Glutamatergic neuron (in vitro differentiated cells): ENCODE measurements around the gene ATP11B. TPM values are rescaled to one million over a fixed set of nuclear protein-coding genes. Genes with fewer than 3 reads are reported as not detected.

Source experiments
- DNase-seq: peaks from one replicate; pipeline ENCODE4 v3.0.0; 2022
- H3K27ac Mint-ChIP-seq: one replicate; pipeline ENCODE4 v1.8.0; 2020; ENCODE audit warnings: mild to moderate bottlenecking, mixed read lengths, inconsistent platforms; ENCODE audit not compliant: unreplicated experiment
- H3K27me3 Mint-ChIP-seq: one replicate; pipeline ENCODE4 v1.8.0; 2020; ENCODE audit warnings: mild to moderate bottlenecking, moderate library complexity, mixed read lengths, inconsistent platforms; ENCODE audit not compliant: unreplicated experiment
- H3K36me3 Mint-ChIP-seq: one replicate; pipeline ENCODE4 v1.8.0; 2020; ENCODE audit warnings: mild to moderate bottlenecking, mixed read lengths, inconsistent platforms; ENCODE audit not compliant: unreplicated experiment
- H3K4me1 Mint-ChIP-seq: one replicate; pipeline ENCODE4 v1.8.0; 2020; ENCODE audit warnings: mild to moderate bottlenecking, low read depth, mixed read lengths, inconsistent platforms; ENCODE audit not compliant: unreplicated experiment
- H3K4me3 Mint-ChIP-seq: one replicate; pipeline ENCODE4 v1.8.0; 2020; ENCODE audit warnings: mild to moderate bottlenecking, mixed read lengths, inconsistent platforms; ENCODE audit not compliant: unreplicated experiment
- H3K9me3 Mint-ChIP-seq: one replicate; pipeline ENCODE4 v1.8.0; 2020; ENCODE audit warnings: mild to moderate bottlenecking, moderate library complexity, mixed read lengths, inconsistent platforms; ENCODE audit not compliant: unreplicated experiment
- total RNA-seq: library from RNA; stranded (reverse); fragmentation: NEBNext Ultra II Directional; extraction: Animal tissue kit (Norgen Biotek cat#: 25700); gene quantifications from one replicate; pipeline ENCODE4 v1.2.1, GENCODE V29; 2021; ENCODE audit not compliant: unreplicated experiment
- TF ChIP-seq, protein P1 (sequence below): fragments of 200-600 bp; sonication (generic); IDR thresholded peaks from one replicate; pipeline ENCODE4 v1.5.0; 2021; ENCODE audit not compliant: partially characterized antibody, unreplicated experiment

Gene ATP11B
- total RNA-seq, 1 donor from 2014 or later: 36.2 TPM

DNA sequence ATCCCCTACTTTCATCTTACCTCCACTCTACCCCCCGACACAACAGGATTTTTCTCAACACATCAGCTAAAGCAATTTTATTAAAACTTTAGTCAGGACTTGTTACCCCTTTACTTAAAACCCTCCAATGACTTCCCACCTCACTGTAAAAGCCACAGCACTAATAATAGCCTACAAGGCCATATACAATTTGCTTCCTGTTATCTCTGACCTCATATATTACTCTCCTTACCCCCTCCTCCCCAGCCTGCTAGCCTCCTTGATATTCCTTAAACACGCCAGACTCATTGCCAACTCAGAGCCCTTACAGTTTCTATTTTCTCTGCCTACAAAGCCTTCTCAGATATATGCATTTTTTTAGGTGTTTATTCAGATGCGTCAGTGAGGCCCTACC lies 132.6 kb downstream of the ATP11B start:
- no peaks in the 10 kb centered on the region for H3K36me3 Mint-ChIP-seq
- DNase-seq: no peak
- H3K9me3 Mint-ChIP-seq: no peaks in the 10 kb centered on the region
- TF ChIP-seq, protein P1, sequence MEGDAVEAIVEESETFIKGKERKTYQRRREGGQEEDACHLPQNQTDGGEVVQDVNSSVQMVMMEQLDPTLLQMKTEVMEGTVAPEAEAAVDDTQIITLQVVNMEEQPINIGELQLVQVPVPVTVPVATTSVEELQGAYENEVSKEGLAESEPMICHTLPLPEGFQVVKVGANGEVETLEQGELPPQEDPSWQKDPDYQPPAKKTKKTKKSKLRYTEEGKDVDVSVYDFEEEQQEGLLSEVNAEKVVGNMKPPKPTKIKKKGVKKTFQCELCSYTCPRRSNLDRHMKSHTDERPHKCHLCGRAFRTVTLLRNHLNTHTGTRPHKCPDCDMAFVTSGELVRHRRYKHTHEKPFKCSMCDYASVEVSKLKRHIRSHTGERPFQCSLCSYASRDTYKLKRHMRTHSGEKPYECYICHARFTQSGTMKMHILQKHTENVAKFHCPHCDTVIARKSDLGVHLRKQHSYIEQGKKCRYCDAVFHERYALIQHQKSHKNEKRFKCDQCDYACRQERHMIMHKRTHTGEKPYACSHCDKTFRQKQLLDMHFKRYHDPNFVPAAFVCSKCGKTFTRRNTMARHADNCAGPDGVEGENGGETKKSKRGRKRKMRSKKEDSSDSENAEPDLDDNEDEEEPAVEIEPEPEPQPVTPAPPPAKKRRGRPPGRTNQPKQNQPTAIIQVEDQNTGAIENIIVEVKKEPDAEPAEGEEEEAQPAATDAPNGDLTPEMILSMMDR: no peak
- H3K27me3 Mint-ChIP-seq: peaks cover 1% of the 10 kb centered on the region
- H3K27ac Mint-ChIP-seq: no peak overlapping the region
- no peaks in the 10 kb centered on the region for H3K4me1 Mint-ChIP-seq
- H3K4me3 Mint-ChIP-seq: no peak overlapping the region

DNA sequence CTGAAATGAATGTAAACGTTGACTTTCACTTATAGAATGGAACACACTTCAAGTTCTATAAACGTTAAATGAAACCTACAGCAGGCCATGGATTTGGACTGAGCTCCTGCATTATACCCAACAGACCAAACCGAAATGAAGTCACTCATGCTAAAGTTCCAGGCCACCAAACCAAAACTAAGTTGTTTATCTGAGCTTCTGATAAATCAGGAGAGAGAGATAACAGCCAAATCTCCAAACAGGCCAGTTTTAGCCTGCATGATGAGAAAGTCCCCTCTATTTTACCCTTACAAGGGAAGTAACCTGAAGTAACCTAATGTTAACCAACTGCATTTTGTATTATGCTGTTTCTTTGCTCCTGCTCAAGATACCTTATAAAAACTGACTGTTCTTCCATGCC lies 142.5 kb downstream of the ATP11B start:
- DNase-seq: no peak
- Mint-ChIP-seq H3K27me3 (no peaks in the 10 kb centered on the region), H3K9me3 (no peaks in the 10 kb centered on the region), H3K36me3 (no peaks in the 10 kb centered on the region), H3K4me3 (no peak overlapping the region), H3K27ac (no peak overlapping the region), H3K4me1 (no peaks in the 10 kb centered on the region)
- TF ChIP-seq, protein P1: no peak

DNA sequence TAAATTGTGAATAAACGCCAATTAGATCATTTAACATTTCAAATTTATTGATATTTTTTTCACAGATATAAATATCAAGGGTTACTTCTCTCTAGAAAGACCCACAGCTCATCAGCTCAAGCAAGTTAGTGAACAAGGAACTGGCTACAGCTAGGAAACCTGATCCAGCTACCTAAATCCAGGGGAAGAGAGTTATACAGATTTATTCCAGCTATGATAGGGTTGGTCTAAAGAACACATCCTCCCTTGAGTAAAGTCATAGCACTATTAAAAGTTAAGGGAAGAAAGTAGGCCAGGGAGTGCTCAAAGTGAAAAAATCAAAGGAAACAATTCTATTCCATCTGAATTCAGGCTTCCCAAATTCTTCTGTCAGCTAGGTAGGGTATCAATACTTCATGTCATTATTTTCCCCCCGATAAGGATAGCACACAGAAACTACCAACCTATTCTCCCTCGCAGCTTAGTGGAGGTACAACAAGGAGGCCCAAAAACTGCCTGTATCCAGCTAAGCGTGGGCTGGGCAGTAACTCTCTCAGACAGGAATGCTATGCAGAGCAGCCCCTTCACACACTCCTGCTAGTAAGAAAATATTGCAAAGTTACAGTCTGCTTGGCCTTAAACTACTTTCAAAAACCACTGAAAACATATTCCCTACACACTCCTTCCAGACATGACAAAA lies 143.1 kb downstream of the ATP11B start:
- no peaks in the 10 kb centered on the region for H3K9me3 Mint-ChIP-seq
- no peak for DNase-seq
- H3K36me3 Mint-ChIP-seq: no peaks in the 10 kb centered on the region
- H3K27me3 Mint-ChIP-seq: no peaks in the 10 kb centered on the region
- no peaks in the 10 kb centered on the region for H3K4me1 Mint-ChIP-seq
- TF ChIP-seq, protein P1: no peak
- H3K4me3 Mint-ChIP-seq: no peak overlapping the region
- H3K27ac Mint-ChIP-seq: no peak overlapping the region

DNA sequence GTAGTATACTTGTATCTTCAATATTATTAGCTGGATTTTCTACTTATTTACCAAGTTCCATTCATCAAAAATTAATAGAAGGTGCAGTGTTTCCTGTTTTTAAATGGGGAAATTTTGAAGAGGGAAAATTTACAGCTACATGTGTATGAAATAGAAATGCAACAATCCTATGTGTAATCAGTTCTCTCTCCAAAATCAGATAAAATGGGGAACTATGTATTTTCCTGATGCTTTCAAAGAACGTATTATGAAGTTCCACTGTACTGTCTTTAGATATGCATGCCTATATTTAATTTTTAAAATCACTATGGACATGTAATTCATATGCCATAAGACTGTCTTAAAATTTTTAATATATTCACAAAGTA lies 143.6 kb downstream of the ATP11B start:
- no peaks in the 10 kb centered on the region for H3K9me3 Mint-ChIP-seq
- TF ChIP-seq, protein P1: no peak
- no peaks in the 10 kb centered on the region for H3K4me1 Mint-ChIP-seq
- no peak overlapping the region for H3K4me3 Mint-ChIP-seq
- no peak for DNase-seq
- no peaks in the 10 kb centered on the region for H3K36me3 Mint-ChIP-seq
- no peak overlapping the region for H3K27ac Mint-ChIP-seq
- H3K27me3 Mint-ChIP-seq: no peaks in the 10 kb centered on the region

DNA sequence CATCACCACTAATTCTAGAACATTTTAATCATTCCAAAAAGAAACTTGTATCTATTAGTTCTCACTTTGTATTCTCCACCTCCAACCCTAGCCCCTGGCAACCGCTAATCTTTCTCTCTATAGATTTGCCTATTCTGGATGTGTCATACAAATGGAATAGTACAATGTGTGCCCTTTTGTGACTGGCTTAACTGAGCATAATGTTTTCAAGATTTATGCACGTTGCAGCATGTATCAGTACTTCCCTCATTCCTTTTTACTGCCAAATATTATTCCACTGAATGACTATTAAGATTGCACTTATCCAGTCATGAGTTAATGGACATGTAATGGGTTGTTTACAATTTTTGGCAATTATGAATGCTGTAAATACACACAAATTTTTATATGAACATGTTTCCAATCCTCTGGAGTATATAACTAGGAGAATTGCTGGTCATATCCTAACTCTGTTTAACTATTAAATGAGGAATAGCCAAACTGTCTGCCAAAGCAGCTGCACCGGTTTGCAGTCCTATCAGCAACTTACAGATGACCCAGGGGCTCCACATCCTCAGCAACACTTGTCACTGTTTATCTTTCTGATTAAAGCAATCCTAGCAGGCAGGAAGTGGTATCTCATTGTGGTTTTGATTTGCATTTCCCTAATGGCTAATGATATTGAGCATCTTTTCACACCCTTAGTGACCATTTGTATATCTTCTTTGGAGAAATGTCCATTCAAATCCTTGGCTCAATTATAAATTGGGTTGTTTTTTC lies 144.2 kb downstream of the ATP11B start:
- DNase-seq: no peak
- H3K9me3 Mint-ChIP-seq: no peaks in the 10 kb centered on the region
- no peak overlapping the region for H3K4me3 Mint-ChIP-seq
- H3K36me3 Mint-ChIP-seq: no peaks in the 10 kb centered on the region
- no peaks in the 10 kb centered on the region for H3K27me3 Mint-ChIP-seq
- H3K27ac Mint-ChIP-seq: no peak overlapping the region
- no peaks in the 10 kb centered on the region for H3K4me1 Mint-ChIP-seq
- TF ChIP-seq, protein P1: no peak
